CD14-positive monocyte (primary cell): Measurements from ENCODE around the gene DENND1A. TPM values are rescaled to one million over a fixed set of nuclear protein-coding genes. Genes with fewer than 3 reads are reported as not detected.
A peak's percentile ranks its signal among the peaks of the same experiment; 100 is the strongest.

Experiments
- DNase-seq, 3 donors: peaks; one replicate each; pipeline ENCODE4 v3.0.0-alpha.2; 2011 to 2022
- H2AFZ ChIP-seq: 2 replicates; pipeline ENCODE4 v1.6.0; 2012; ENCODE audit warnings: mild to moderate bottlenecking, low read depth, low read length, inconsistent platforms; ENCODE audit not compliant: insufficient read depth, poor library complexity, severe bottlenecking
- H3K27ac ChIP-seq, 2 donors: 1 replicate in 1 of 2; 2 replicates in 1 of 2; pipeline ENCODE4 v1.5.1; 2012 to 2013; ENCODE audit warnings: low read length in 2 of 2, control low read depth in 1 of 2, inconsistent platforms in 1 of 2, low read depth in 1 of 2, mild to moderate bottlenecking in 1 of 2
- H3K27me3 ChIP-seq, 2 donors: one replicate each; pipeline versions ENCODE4 v1.6.0 to v1.6.1; 2011 to 2013; ENCODE audit warnings: low read length in 2 of 2; ENCODE audit not compliant: control insufficient read depth in 2 of 2, insufficient read depth in 2 of 2
- H3K36me3 ChIP-seq, 2 donors: replicated peaks in 1 of 2; 1 replicate in 1 of 2; 2 replicates in 1 of 2; pipeline versions ENCODE4 v1.5.1 to v1.6.1; 2012 to 2013; ENCODE audit warnings: low read length in 2 of 2, control low read depth in 1 of 2, inconsistent platforms in 1 of 2, mild to moderate bottlenecking in 1 of 2; ENCODE audit not compliant: insufficient read depth in 2 of 2, control insufficient read depth in 1 of 2
- H3K4me1 ChIP-seq, 2 donors: 1 replicate in 1 of 2; 2 replicates in 1 of 2; pipeline versions ENCODE4 v1.5.1 to v1.6.1; 2012 to 2013; ENCODE audit warnings: low read length in 2 of 2, control low read depth in 1 of 2, inconsistent platforms in 1 of 2, mild to moderate bottlenecking in 1 of 2, moderate library complexity in 1 of 2; ENCODE audit not compliant: insufficient read depth in 2 of 2, control insufficient read depth in 1 of 2
- H3K4me2 ChIP-seq: replicated peaks from 2 replicates; pipeline ENCODE3; 2012; ENCODE audit warnings: low read length, moderate library complexity, mild to moderate bottlenecking; ENCODE audit not compliant: poor library complexity, severe bottlenecking; ENCODE audit errors: extremely low read depth
- H3K4me3 ChIP-seq, 3 experiments: fragments of 200-600 bp in 1 of 3; sonication (generic) in 1 of 3; replicated peaks in 1 of 3; 1 replicate in 2 of 3; 2 replicates in 1 of 3; pipeline ENCODE4 v1.5.1; 2011 to 2013; ENCODE audit warnings: low read length in 3 of 3, mild to moderate bottlenecking in 3 of 3, control low read depth in 2 of 3, low read depth in 2 of 3, inconsistent platforms in 1 of 3, moderate library complexity in 1 of 3
- H3K79me2 ChIP-seq: 2 replicates; pipeline ENCODE4 v1.6.0; 2012; ENCODE audit warnings: mild to moderate bottlenecking, control low read depth, inconsistent platforms, low read length, moderate library complexity; ENCODE audit not compliant: insufficient read depth
- H3K9ac ChIP-seq: 2 replicates; pipeline ENCODE4 v1.6.0; 2017; ENCODE audit warnings: low read length, mild to moderate bottlenecking; ENCODE audit not compliant: insufficient read depth, poor library complexity, severe bottlenecking
- H3K9me3 ChIP-seq, 2 donors: replicated peaks in 1 of 2; 1 replicate in 1 of 2; 2 replicates in 1 of 2; pipeline versions ENCODE4 v1.5.1 to v1.6.1; 2012 to 2013; ENCODE audit warnings: low read length in 2 of 2, control low read depth in 1 of 2; ENCODE audit not compliant: control insufficient read depth in 1 of 2, insufficient read depth in 1 of 2
- H4K20me1 ChIP-seq: 2 replicates; pipeline ENCODE4 v1.6.0; 2012; ENCODE audit warnings: mild to moderate bottlenecking, low read length, control low read depth, moderate library complexity; ENCODE audit not compliant: insufficient read depth
- H3K27ac Mint-ChIP-seq, 7 donors: one replicate each; pipeline ENCODE4 v1.8.0; 2020; ENCODE audit warnings: mild to moderate bottlenecking in 7 of 7, mixed read lengths in 7 of 7, moderate library complexity in 6 of 7, inconsistent platforms in 2 of 7
- H3K27me3 Mint-ChIP-seq, 3 donors: one replicate each; pipeline ENCODE4 v1.8.0; 2021 to 2022; ENCODE audit warnings: low read depth in 3 of 3, mild to moderate bottlenecking in 3 of 3, mixed read lengths in 3 of 3, moderate library complexity in 3 of 3, inconsistent platforms in 1 of 3
- H3K36me3 Mint-ChIP-seq, 2 donors: one replicate each; pipeline ENCODE4 v1.8.0; 2020; ENCODE audit warnings: mixed read lengths in 2 of 2, inconsistent platforms in 1 of 2, mild to moderate bottlenecking in 1 of 2
- H3K4me1 Mint-ChIP-seq: one replicate; pipeline ENCODE4 v1.8.0; 2020; ENCODE audit warnings: mild to moderate bottlenecking, mixed read lengths
- H3K4me3 Mint-ChIP-seq, 2 donors: one replicate each; pipeline ENCODE4 v1.8.0; 2020; ENCODE audit warnings: mild to moderate bottlenecking in 2 of 2, mixed read lengths in 2 of 2, moderate library complexity in 1 of 2
- H3K9me3 Mint-ChIP-seq, 7 donors: one replicate each; pipeline ENCODE4 v1.8.0; 2020 to 2022; ENCODE audit warnings: mixed read lengths in 7 of 7, mild to moderate bottlenecking in 6 of 7, moderate library complexity in 6 of 7, inconsistent platforms in 2 of 7
- CTCF ChIP-seq: fragments of 200-600 bp; IDR thresholded peaks from one replicate; pipeline ENCODE4 v1.8.0; 2022; ENCODE audit warnings: antibody characterized with exemption, mild to moderate bottlenecking
- WGBS: methylation state at CpG from one replicate; pipeline ENCODE4 v1.1.5; 2013; ENCODE audit warnings: missing lambda C conversion rate; ENCODE audit not compliant: insufficient coverage; 5-methylcytosine and 5-hydroxymethylcytosine counted together
- intact Hi-C, 2 donors: fragments of 100-400 bp; cut with micrococcal nuclease; formaldehyde crosslinking; loops; one replicate each; pipeline versions ENCODE4 v1.15.0 to v1.15.1; 2023
- polyA plus RNA-seq, 3 donors: library from polyadenylated mRNA; depleted of rRNA in 1 of 3; unstranded in 2 of 3; stranded (reverse) in 1 of 3; fragments of 300-500 nt in 2 of 3; fragments of >200 nt in 1 of 3; fragmentation: Illumina TruSeq in 2 of 3; gene quantifications; 1 replicate in 2 of 3; 2 replicates in 1 of 3; pipeline ENCODE4 v1.2.3, GENCODE V29; 2012 to 2021

DENND1A gene
- polyA plus RNA-seq, 3 donors: 24.8 to 73.0 (median 29.4) TPM

- Histone ChIP-seq H3K27ac (no peak overlapping the region), H3K79me2 (no peaks in the 10 kb centered on the region), H3K27me3 (no peaks in the 10 kb centered on the region), H3K4me1 (peaks cover 11 to 17% of the 10 kb centered on the region in 2 donors), H2AFZ (no peak overlapping the region), H3K4me3 (no peak overlapping the region), H3K36me3 (peaks cover 12 to 44% of the 10 kb centered on the region in 2 donors), H3K4me2 (no peak overlapping the region), H3K9ac (no peak overlapping the region), H4K20me1 (peaks cover 86% of the 10 kb centered on the region), H3K9me3 (no peaks in the 10 kb centered on the region)
- Mint-ChIP-seq H3K27me3 (no peaks in the 10 kb centered on the region), H3K9me3 (peaks cover 0 to 1% (median 0%) of the 10 kb centered on the region in 7 donors), H3K27ac (peak overlapping the region in 1 of 7 donors; percentile 59), H3K36me3 (peaks cover 16 to 32% of the 10 kb centered on the region in 2 donors), H3K4me1 (peaks cover 31% of the 10 kb centered on the region), H3K4me3 (no peak overlapping the region)
- 97% methylated on average over 3 of the region's 5 CpGs for WGBS
- no peak for DNase-seq
- intact Hi-C loops: no loop called here
- no peak for TF ChIP-seq CTCF
Measured at GRCh38 chr9:123468541-123468940, 461.4 kb downstream of the DENND1A start.

DNA sequence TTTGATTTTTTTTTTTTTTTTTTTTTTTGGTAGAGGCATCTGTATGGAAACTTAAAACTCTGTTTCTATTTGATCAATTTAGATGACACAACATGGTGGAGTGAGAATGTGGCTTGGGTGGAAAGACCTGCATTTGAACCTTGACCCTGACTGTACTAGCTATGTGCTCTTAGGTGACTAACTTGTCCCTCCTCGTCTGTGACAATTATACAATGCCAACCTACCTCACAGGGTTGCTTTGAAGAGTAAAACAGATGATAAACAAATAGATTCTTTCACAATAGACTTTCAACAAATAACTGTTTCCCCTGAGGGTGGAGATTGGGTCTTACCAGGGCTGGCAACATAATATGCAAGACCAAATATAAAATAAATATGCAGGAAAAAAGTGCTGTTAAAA lies 464.6 kb downstream of the DENND1A start:
- no peak overlapping the region for H2AFZ ChIP-seq
- Mint-ChIP-seq H3K4me1 (peaks cover 12% of the 10 kb centered on the region), H3K36me3 (peaks cover 30 to 48% of the 10 kb centered on the region in 2 donors), H3K9me3 (no peaks in the 10 kb centered on the region), H3K27ac (no peak overlapping the region), H3K4me3 (no peak overlapping the region), H3K27me3 (no peaks in the 10 kb centered on the region)
- H3K4me1 ChIP-seq: peaks cover 3 to 4% of the 10 kb centered on the region in 2 donors
- H3K9ac ChIP-seq: no peak overlapping the region
- peaks cover 19 to 65% of the 10 kb centered on the region in 2 donors for H3K36me3 ChIP-seq
- whole genome bisulfite sequencing: no CpG with 5 or more reads among the region's 1 CpG
- peaks cover 72% of the 10 kb centered on the region for H4K20me1 ChIP-seq
- no peak overlapping the region for H3K4me3 ChIP-seq
- no peak overlapping the region for H3K4me2 ChIP-seq
- DNase-seq: no peak
- no peaks in the 10 kb centered on the region for H3K79me2 ChIP-seq
- TF ChIP-seq CTCF: no peak
- H3K9me3 ChIP-seq: no peaks in the 10 kb centered on the region
- no peak overlapping the region for H3K27ac ChIP-seq
- H3K27me3 ChIP-seq: no peaks in the 10 kb centered on the region
- intact Hi-C loops: no loop called here
